HG02759 (cell line): ENCODE data around the gene DMD.

ENCODE experiments used
- ATAC-seq: cut with Tn5 transposase; IDR thresholded peaks from one replicate; pipeline ENCODE4 v1.9.1; 2021; ENCODE audit warnings: mild to moderate bottlenecking, moderate library complexity; ENCODE audit not compliant: unreplicated experiment

The DMD gene

DNA sequence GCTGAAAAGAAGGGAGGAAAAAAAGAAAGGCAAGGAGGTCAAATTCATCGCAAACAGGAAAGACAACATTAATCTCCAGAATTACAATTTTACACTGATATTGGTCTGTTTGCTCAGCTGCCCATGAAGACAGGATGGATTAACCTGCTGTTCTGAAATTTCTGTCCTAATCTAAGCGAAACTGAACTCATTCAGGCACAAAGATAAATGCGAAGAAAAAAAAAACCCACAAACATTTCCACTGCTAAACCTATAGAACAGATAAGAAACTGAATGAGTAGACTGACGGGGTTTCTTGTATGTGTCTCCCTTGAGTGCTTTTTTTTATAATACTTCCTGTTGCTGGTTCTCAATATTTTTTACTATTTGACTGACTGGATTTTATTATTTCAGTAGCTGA, 1887.7 kb downstream of the DMD start:
- peak; percentile 93 for ATAC-seq

DNA sequence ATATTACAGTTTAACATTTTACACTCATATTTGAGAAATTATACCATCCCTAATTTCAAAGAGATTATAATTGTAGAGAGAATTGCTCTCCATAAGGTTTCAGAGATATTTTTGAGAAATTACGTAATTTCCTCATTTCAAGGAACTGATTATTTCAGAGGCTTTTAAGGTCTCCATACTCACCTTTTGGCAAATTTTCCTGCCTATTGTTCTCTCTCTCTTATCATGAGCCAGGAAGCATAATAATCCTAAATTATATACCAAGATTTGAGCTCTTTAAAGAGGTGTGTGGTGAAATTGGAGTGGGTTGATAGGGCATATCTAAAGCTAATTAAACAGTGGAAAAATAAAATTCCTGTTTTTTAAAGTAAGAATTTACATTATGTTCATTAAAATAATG, 1890.6 kb downstream of the DMD start:
- ATAC-seq: no peak

DNA sequence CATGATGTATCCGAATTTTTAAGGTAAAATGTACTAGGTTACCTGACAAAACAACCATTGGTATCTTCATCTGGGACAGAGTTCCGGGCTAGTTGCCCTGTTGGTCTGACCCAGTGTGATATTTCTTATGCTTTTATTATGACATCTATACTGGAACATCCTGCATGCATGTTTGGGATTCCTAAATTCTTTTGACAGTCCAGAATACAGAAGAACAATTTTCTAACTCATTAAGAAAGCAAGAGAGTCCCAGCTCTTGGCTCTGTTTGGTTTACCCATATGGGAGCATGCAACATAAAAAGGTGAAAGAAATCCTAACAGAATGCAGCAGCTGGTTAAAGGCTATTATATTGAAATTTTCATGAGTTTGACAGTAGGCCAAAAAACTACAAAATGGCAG, 1891.8 kb downstream of the DMD start:
- ATAC-seq: no peak

DNA sequence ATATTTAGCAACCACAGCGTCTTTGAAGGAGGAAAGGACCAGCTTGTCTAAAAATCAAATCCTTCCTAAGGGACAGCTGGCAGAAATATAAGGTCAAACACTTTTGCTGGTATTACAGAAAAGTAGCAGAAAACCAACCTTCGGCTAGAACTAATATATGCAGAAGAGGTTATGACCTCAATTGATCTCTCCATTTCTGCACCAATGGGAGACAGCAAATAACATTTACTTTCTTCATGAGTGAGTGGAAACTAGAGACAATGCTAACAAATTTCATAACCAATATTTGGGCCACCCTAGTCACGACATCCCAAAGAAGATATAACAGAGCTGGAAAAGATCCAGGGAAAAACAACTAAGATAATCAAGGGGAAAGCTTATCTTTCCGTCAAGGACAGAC, 1892.5 kb downstream of the DMD start:
- no peak for ATAC-seq

DNA sequence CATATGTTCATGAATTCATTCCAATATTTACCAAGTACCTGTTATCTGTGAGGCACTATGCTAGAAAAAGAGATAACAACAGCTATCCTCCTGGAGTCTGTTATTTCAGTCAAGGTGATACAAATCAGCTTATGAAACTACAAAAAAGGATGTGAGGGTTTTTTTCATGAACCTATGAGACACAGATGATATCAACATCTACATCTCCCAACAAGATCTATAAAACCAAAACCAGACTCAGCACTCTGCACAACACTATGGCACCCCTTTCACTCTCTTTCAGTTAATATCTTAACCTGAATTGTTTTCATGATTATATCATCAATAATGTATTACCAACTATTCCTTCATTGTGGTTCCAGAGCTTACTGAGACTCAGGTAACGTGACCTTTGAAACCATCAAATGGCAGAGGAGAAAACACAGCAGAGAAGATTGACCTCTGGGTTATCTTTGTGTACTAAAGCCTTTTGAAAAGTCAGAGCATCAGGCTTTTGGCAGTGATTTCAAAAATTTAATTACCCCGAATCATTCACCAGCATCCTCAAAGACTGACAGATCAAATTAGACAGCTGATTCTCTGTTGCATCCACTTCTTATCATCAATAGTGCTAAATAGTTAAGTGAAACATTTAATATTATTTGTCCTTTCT, 1894.9 kb downstream of the DMD start:
- no peak for ATAC-seq

DNA sequence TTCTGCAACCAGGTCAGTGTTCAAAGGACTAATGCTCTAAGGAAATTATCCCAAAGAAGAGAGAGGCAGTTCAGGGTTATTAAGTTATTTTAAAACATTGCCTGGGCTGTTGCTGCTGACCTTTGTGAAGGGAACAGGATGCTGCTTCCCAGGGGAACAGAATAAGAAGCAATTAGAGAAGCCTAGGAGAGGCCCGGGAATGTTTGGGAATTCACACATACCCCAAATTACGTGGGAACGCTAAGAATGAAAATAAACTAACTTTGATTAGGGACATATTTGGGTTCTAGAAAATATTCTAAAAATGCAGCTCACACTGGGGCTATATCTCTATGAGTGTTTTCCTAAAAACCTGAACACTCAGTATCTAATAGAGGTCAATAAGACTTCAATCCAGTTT, 1896.4 kb downstream of the DMD start:
- no peak for ATAC-seq

DNA sequence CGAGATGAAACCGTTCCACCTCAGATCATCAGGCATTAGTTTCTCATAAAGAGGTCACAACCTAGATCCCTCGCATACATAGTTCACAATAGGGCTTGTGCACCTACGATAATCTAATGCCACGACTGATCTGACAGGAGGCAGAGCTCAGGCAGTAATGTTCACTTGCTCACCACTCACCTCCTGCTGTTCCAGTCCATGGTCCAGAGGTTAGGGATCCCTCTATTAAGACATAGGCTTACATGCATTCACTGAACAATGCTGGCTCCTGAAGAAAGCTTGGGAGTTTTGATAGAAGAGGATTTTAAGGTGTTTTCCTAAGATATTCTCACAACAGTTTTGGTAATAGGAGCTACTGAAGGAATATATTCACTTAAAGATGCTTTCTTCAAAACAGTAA, 1903.4 kb downstream of the DMD start:
- ATAC-seq: no peak

DNA sequence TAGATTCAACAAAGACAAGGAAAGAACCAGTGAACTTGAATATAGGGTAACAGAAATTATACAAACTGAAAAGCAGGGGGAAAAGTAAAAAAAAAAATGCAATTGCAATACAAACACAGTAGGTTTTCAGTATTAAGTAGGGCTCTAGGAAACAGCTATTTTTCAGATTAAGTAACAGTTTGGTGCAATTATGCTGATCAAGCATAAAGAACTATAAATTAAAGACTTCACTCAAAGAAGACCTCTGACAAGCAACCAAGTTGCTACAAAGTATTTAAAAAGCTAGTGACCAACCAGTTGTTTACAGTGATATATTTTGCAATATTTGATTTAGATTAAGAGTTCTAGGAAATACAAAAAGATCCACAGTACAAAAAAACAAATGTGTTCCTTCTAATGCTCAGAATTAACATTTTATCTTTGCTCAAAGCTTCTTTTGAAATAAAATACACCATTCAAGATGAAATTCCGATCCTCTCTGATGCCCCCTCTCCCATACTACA, 1908.7 kb downstream of the DMD start:
- no peak for ATAC-seq

DNA sequence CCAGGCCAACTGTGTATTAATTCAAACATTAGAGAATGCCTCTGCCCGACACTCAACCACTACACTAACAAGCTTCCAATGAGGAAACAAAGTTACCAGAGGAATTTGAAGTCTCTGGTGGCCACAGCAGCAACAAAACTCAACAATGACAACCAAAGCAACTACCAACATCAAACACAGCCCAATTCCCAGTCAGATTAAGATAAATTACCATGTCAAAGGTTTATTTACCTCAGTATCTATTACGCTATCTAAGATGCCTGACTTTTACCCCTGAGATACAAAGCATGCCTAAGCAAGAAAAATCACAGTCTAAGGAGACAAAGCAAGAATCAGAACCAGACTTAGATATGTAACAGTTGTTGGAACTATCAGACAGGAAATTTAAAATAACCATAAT, 1909.4 kb downstream of the DMD start:
- ATAC-seq: no peak

DNA sequence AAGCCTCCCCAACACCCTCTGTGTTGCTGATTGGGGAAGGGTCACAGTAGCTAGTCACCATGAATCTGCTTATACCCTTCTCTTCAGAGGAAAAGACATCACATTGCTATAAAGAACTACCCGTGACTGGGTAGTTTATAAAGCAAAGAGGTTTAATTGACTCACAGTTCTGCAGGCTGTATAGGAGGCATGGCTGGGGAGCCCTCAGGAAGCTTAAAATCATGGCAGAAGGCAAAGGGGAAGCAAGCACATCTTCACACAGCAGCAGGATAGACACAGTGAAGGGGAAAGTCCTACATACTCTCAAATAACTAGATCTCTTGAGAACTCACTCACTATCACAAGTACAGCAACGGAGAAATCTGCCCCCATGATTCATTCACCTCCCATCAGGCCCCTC, 1910.1 kb downstream of the DMD start:
- no peak for ATAC-seq

DNA sequence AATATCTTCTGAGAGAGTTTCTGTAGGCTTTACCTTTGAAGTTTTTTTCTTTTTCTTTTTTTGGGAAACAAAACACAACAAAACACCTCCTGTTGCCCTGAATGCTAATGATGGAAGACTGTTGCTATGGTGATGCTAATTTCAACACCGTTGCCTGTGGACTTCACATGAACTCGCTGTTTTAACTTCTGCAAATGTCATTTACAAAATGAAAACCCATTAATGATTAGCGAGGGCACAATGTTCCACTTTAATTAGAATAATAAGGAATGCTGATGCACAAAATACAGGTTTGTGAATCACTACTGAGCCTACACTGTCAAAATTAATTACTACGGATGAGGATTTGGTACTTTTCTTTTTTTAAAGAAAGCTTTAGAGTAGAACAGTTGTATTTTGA, 1912.4 kb downstream of the DMD start:
- no peak for ATAC-seq

DNA sequence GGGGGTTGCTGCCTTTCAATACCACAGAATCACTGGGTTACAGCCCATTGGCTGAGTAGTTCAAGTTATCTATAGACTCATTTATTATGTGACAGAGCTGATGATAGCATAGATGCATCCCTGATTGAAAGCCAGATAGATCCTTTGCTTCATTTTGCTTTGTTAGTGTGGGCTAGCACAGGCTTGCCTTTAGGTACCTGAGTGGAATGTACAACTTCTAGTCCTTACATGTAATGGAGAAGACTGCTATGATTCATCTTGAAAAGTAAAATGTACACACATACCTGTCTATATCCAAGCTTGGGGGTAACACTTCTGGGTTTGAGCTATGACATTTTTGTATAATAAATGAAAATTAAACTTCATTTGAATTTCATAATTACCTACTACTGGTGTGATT, 1913.5 kb downstream of the DMD start:
- no peak for ATAC-seq

DNA sequence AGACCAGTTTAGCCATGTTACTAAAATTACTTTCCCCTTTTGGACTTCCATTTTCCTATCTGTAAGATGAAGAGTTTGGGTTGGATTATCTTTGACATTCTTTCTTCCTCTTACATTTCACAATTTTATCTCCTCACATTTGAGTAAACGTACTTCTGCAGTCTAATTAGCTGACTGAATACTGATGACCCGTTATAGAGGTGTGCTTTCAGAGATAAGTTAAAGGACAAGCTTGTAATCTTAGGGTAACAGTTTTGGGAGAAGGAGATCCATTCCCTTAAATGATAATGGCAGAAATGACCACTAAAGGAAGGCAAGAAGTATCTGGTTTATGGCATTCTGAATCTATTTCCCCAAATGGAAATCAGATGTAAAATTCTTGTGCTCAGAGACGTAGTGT, 1916.9 kb downstream of the DMD start:
- ATAC-seq: no peak

DNA sequence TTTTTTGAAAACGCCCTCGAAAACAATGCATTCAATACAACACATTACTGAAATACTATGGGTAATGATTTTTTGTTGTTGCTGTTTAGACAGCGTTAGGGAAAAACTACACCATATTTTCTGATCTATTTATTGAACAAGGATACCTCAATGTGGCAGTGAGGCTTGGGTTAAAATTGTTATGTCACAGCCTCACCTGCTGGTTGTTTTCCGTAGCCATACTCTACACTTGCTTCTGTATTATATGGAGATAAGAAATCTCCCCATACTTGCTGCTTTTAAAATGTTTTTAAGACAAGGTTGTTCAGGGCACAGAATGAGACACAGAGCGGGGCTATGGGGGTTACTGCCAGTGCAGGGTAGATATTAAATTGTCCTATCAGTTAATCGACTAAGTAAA, 1917.9 kb downstream of the DMD start:
- ATAC-seq: no peak

DNA sequence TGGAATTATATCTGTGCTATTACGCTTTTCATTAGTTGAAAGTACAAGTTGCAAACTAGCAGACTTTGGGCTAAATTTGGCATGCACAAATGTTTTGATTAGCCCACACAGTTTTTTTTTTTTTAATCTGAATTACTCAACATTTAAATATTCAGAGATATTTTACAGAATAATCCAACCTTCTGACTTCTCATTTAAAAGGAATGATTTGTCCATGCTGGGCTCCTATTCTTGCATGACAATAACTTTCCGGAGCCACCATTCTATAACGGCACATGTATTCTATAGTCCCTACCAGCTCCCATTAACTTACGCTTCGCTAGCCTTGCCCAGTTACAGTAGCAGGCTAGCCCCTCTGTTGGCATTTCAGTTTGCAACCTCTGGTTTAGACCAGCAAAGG, 1920.2 kb downstream of the DMD start:
- ATAC-seq: no peak

DNA sequence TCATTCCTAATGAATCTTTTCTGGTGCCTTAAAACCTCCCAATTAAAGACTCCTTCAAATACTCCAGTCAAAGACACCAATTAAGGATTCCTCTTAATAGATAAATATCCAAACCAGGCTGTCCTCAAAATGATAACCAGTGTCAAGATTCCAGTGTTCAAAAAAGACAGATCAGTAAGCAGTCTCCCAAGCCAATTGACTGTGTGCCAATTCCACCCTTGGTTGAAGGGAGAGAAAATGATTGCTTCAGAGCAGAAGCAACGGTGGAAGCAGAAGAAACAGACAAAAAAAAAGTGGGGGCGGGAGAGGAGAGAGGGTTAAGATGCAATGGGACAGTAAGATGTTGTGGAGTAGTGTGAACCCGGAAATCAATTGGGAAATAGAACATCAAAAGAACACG, 1923.5 kb downstream of the DMD start:
- ATAC-seq: no peak

DNA sequence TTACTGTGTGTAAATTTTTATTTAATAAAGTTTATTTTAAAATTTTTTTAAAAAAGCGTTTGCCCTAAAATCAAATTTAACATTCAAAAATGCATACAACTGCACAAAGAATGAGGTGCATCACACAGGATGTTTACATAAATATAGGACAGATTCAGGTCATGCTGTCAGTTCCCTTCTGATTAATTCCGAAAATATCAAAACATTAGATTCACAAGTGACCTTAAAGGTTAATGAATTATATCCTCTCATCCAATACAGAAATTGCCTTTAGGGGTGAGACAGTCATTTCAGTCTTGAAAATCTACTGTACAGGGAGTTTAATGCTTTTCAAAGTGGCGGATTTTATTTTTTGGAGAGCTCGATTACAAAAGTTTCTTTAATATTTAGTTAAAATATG, 1930.8 kb downstream of the DMD start:
- no peak for ATAC-seq

DNA sequence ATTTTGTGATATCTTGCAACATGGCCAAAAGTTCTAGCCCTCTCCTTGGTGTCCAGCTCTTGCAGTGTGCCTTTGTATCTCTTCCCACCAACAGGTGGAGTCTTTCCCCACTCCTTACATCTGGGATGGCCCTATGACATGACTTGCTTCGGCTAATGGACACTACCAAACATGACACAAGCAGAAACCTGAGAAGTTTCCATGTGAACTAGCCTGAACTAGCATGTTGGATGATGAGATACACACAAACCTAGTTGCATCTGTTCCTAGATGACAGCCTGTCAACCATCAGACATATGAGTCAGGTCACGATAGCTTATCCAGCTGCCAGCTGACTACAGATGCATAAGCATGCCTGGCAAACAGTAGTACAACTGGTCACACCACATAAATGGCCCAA, 1932.0 kb downstream of the DMD start:
- ATAC-seq: no peak

DNA sequence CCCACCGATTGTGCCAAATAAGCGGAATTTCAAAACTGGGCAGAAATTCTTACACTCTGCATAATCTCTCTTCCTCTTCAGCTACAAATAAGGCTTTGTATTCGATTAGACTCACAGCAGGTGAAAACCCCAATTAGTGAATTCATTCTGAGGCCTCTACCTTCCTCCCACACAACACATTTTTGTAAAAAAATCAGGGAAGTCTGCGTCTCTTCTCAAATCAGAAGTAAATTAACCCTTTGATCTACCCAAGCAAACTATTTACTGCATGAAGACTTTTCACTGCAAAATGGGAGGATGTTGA, 1938.9 kb downstream of the DMD start:
- no peak for ATAC-seq

DNA sequence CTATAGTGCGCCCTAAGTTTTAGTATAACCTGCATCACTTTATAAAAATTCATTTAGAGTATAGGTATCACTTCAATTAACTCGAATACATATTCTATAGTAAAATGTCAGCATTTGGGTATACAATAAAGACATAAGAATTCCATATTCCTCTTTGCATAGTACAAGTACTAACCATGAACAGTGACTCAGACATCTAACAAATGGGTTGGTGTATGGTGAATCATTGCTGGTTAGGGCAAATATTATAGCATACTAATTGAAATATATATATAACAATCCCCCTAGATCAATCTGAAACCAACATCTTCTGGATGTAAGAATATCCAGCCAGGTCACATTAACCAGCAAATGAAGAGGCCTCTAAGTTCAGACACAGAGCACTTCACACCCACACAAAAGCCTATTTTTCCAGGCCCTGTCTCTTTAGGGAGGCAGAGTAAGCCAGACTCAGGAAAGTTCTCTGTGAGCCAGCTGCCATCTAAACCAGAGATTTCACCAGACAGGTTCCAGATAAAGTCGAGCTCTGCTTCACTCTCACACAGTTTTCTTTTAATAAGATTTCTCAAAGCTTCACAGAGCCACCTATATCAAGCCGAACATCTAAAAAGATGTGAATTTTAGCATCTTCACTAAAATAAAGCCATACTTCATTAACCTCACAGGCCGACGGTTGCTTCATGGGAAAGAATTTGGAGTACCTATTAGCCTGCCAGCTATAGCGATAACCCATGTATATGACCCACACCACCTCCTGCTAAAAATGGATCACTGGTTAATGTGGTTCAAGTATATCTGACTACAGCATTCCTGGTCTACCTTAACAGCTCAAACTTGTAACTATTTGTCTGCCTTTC, 1939.5 kb downstream of the DMD start:
- ATAC-seq: no peak

DNA sequence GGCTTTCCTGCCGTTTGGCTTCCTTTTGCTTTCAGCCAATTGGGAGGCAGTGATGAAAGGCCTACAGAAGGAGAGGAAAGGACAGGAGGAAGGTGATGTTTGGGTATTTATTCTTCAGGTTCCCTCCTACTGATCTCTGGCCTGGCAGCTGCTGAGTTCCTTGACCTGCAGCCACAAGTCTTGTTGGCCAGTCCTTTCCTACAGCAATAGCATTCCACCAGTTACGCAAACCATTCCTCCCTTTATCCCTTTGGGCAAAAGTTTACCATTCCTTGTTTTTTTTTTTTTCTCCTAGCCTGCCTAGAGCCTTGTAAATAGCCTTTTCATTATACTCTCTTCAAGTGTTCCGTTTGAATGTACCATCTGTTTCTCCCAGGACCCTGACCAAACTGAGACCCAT, 1941.4 kb downstream of the DMD start:
- no peak for ATAC-seq

DNA sequence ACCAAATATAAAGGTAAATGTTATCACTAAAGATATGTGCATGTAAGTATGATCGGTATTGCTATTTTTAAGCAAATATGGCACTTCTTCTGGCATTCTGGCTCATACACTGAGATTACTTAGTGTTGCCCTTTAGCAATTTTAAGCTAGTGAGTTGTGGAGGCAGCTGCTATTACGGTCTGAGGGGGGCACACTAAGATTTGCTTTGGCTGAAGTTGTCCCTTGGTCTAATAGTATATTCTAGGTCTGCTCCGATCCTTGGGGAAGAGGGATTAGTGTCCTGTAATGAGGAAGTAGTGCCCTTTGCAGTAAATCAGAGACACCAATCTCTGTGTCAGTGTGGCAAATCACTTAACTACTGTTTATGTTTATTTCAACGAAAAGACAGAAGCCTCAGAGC, 1943.0 kb downstream of the DMD start:
- no peak for ATAC-seq
